Caco-2 (cell line): Measurements from ENCODE around the gene QRICH1. TPM values are rescaled to one million over a fixed set of nuclear protein-coding genes. Genes with fewer than 3 reads are reported as not detected.

Experiments used
- BruUV-seq: library from RNA; stranded (reverse); fragments of 400-500 nt; replicated peaks from 2 replicates; lab custom pipeline; 2021; lab: Mats Ljungman, UMichigan
- CTCF ChIA-PET: fragments of 300-600 bp; sonication (Branson Sonifier 250); formaldehyde crosslinking; loops from one replicate; lab custom pipeline; 2022; ENCODE audit warnings: antibody characterized with exemption; lab: Charles Lee
- POLR2A ChIA-PET: fragments of 300-600 bp; sonication (Branson Sonifier 250); formaldehyde crosslinking; loops from one replicate; lab custom pipeline; 2022; ENCODE audit warnings: antibody characterized with exemption; lab: Charles Lee
- DNase-seq, 2 experiments: peaks; one replicate each; pipeline versions ENCODE4 v3.0.0 to v3.0.0-alpha.2; 2020 to 2022
- H3K27me3 ChIP-seq: replicated peaks from 2 replicates; pipeline ENCODE4 v1.6.0; 2011; ENCODE audit warnings: low read length; ENCODE audit not compliant: control insufficient read depth, insufficient read depth
- H3K36me3 ChIP-seq: 2 replicates; pipeline ENCODE4 v1.5.1; 2011; ENCODE audit warnings: low read length; ENCODE audit not compliant: control insufficient read depth, insufficient read depth
- H3K4me1 ChIP-seq: fragments of 250-450 bp; sonication (Bioruptor Pico); 2 replicates; pipeline ENCODE4 v1.5.1; 2020; ENCODE audit warnings: mild to moderate bottlenecking
- H3K4me3 ChIP-seq: 2 replicates; pipeline ENCODE4 v1.5.1; 2011; ENCODE audit warnings: low read depth, mild to moderate bottlenecking, control low read depth, low read length
- H3K9me3 ChIP-seq: fragments of 250-450 bp; sonication (Bioruptor Pico); 2 replicates; pipeline ENCODE4 v1.5.1; 2020; ENCODE audit warnings: mild to moderate bottlenecking, moderate library complexity
- H3K27ac Mint-ChIP-seq: one replicate; pipeline ENCODE4 v1.8.0; 2022; ENCODE audit warnings: mixed read lengths; ENCODE audit not compliant: unreplicated experiment
- H3K27me3 Mint-ChIP-seq: one replicate; pipeline ENCODE4 v1.8.0; 2022; ENCODE audit warnings: mixed read lengths; ENCODE audit not compliant: insufficient read depth, unreplicated experiment
- H3K36me3 Mint-ChIP-seq: one replicate; pipeline ENCODE4 v1.8.0; 2022; ENCODE audit warnings: mild to moderate bottlenecking, mixed read lengths; ENCODE audit not compliant: insufficient read depth, unreplicated experiment
- H3K4me1 Mint-ChIP-seq: one replicate; pipeline ENCODE4 v1.8.0; 2022; ENCODE audit warnings: low read depth, mixed read lengths; ENCODE audit not compliant: unreplicated experiment
- H3K4me3 Mint-ChIP-seq: one replicate; pipeline ENCODE4 v1.8.0; 2022; ENCODE audit warnings: mild to moderate bottlenecking, moderate library complexity, mixed read lengths; ENCODE audit not compliant: unreplicated experiment
- H3K9me3 Mint-ChIP-seq: one replicate; pipeline ENCODE4 v1.8.0; 2022; ENCODE audit warnings: mixed read lengths; ENCODE audit not compliant: unreplicated experiment
- CTCF ChIP-seq, 2 experiments: fragments of 200-600 bp in 1 of 2; IDR thresholded peaks; 1 replicate in 1 of 2; 2 replicates in 1 of 2; pipeline versions ENCODE4 v1.5.1 to v1.8.0; 2011 to 2022; ENCODE audit warnings: antibody characterized with exemption in 1 of 2, control low read depth in 1 of 2, inconsistent platforms in 1 of 2, low read depth in 1 of 2, low read length in 1 of 2, mild to moderate bottlenecking in 1 of 2, moderate library complexity in 1 of 2; ENCODE audit not compliant: insufficient read depth in 1 of 2, severe bottlenecking in 1 of 2, unreplicated experiment in 1 of 2
- intact Hi-C: fragments of 100-400 bp; cut with micrococcal nuclease; formaldehyde crosslinking; loops from one replicate; pipeline ENCODE4 v1.10.0; 2022; ENCODE audit not compliant: unreplicated experiment
- total RNA-seq: library from RNA; stranded (reverse); gene quantifications from 2 replicates; pipeline ENCODE4 v1.2.3, GENCODE V29; 2022

Gene QRICH1
- total RNA-seq, 1 experiment from 2014 or later: 119 TPM

- no peaks in the 10 kb centered on the region for H3K27me3 ChIP-seq
- H3K27me3 Mint-ChIP-seq: no peaks in the 10 kb centered on the region
- ChIA-PET CTCF (interaction anchor here (0.6 kb wide), 1 partner anchor 147 kb away, joined by 3 read pairs; the partner anchor contains the start of gene KLHDC8B), POLR2A (interaction anchor here (1.4 to 4.4 kb wide), 2 partner anchors 17 to 69 kb away, joined by 6 to 92 read pairs; partner anchors contain the start of genes QRICH1 and WDR6)
- peaks cover 17% of the 10 kb centered on the region for H3K4me1 Mint-ChIP-seq
- H3K4me1 ChIP-seq: peaks cover 15% of the 10 kb centered on the region
- no peaks in the 10 kb centered on the region for H3K9me3 Mint-ChIP-seq
- H3K36me3 Mint-ChIP-seq: peaks cover 88% of the 10 kb centered on the region
- H3K36me3 ChIP-seq: peaks cover 5% of the 10 kb centered on the region
- TF ChIP-seq CTCF (IDR thresholded peaks at IDR 0.05; ENCODE audit: insufficient read depth in 1 of 2, low read depth in 1 of 2, low read length in 1 of 2, severe bottlenecking in 1 of 2, unreplicated experiment in 1 of 2): no peak
- H3K4me3 ChIP-seq: no peak overlapping the region
- intact Hi-C loops: loop anchor here (10.0 kb wide), 1 partner anchor 130 kb away; no protein-coding TSS in a partner anchor
- peak overlapping the region; percentile 88 for H3K4me3 Mint-ChIP-seq
- H3K9me3 ChIP-seq: no peaks in the 10 kb centered on the region
- DNase-seq: no peak
- BruUV-seq: no TSS peak
- no peak overlapping the region for H3K27ac Mint-ChIP-seq
These were observed 69.4 kb downstream of the QRICH1 start for GRCh38 chr3:49024449-49024848.

- TF ChIP-seq CTCF (IDR thresholded peaks at IDR 0.05; ENCODE audit: insufficient read depth in 1 of 2, low read depth in 1 of 2, low read length in 1 of 2, severe bottlenecking in 1 of 2, unreplicated experiment in 1 of 2): no peak
- peaks cover 15% of the 10 kb centered on the region for H3K4me1 ChIP-seq
- H3K9me3 ChIP-seq: no peaks in the 10 kb centered on the region
- Mint-ChIP-seq H3K27me3 (no peaks in the 10 kb centered on the region), H3K27ac (no peak overlapping the region), H3K9me3 (no peaks in the 10 kb centered on the region), H3K4me1 (peaks cover 14% of the 10 kb centered on the region), H3K4me3 (peak overlapping the region; percentile 88), H3K36me3 (peaks cover 84% of the 10 kb centered on the region)
- H3K4me3 ChIP-seq: no peak overlapping the region
- ChIA-PET POLR2A (interaction anchor here (0.6 to 4.4 kb wide), 2 partner anchors 12 to 16 kb away, joined by 3 to 92 read pairs; partner anchors contain the start of gene WDR6), CTCF (interaction anchor here (0.6 to 0.9 kb wide), 2 partner anchors 29 to 36 kb away, joined by 4 read pairs; no protein-coding TSS in a partner anchor)
- peaks cover 5% of the 10 kb centered on the region for H3K36me3 ChIP-seq
- no peaks in the 10 kb centered on the region for H3K27me3 ChIP-seq
- TSS peak; percentile 34 for BruUV-seq
- DNase-seq: no peak
- intact Hi-C loops: loop anchor here (10.0 kb wide), 1 partner anchor 131 kb away; no protein-coding TSS in a partner anchor
These were observed 70.1 kb downstream of the QRICH1 start for GRCh38 chr3:49023775-49024174.

GRCh38 chr3:49022688-49023171 lies 71.1 kb downstream of the QRICH1 start:
- no peak for TF ChIP-seq CTCF (IDR thresholded peaks at IDR 0.05; ENCODE audit: insufficient read depth in 1 of 2, low read depth in 1 of 2, low read length in 1 of 2, severe bottlenecking in 1 of 2, unreplicated experiment in 1 of 2)
- CTCF ChIA-PET: interaction anchor here (0.9 to 2.2 kb wide), 7 partner anchors 11 to 110 kb away, joined by 4 to 20 read pairs (median 6); partner anchors contain the start of genes LAMB2, P4HTM, QRICH1 and WDR6

More at GRCh38 chr3:49022688-49023171, 71.1 kb downstream of the QRICH1 start:
- H3K4me1 Mint-ChIP-seq: peaks cover 6% of the 10 kb centered on the region
- no peaks in the 10 kb centered on the region for H3K27me3 ChIP-seq
- H3K36me3 ChIP-seq: peaks cover 5% of the 10 kb centered on the region
- intact Hi-C loops: loop anchor here (10.0 kb wide), 1 partner anchor 132 kb away; no protein-coding TSS in a partner anchor
- H3K4me3 Mint-ChIP-seq: peak overlapping the region; percentile 88
- no peaks in the 10 kb centered on the region for H3K9me3 ChIP-seq
- H3K4me3 ChIP-seq: peak overlapping the region; percentile 85
- peaks cover 83% of the 10 kb centered on the region for H3K36me3 Mint-ChIP-seq
- no peak for DNase-seq
- no TSS peak for BruUV-seq
- POLR2A ChIA-PET: interaction anchor here (0.6 to 4.4 kb wide), 8 partner anchors 11 to 466 kb away, joined by 3 to 92 read pairs (median 4); partner anchors contain the start of genes PFKFB4, QRICH1, USP19 and WDR6
- H3K4me1 ChIP-seq: peaks cover 8% of the 10 kb centered on the region
- peak overlapping the region; percentile 97 for H3K27ac Mint-ChIP-seq
- no peaks in the 10 kb centered on the region for H3K27me3 Mint-ChIP-seq
- H3K9me3 Mint-ChIP-seq: no peaks in the 10 kb centered on the region
